HG03378 (cell line): ENCODE measurements around the gene SENP6.
"Not testable (repeated sequence)": the region's sequence is repeated elsewhere in the genome, so short reads cannot be mapped to it uniquely, and the experiment has no call there.

ENCODE experiments used
- ATAC-seq: cut with Tn5 transposase; IDR thresholded peaks from one replicate; pipeline ENCODE4 v1.9.1; 2021; ENCODE audit warnings: mild to moderate bottlenecking, moderate library complexity; ENCODE audit not compliant: unreplicated experiment

Gene SENP6

GRCh38 chr6:75656479-75656878, 54.8 kb downstream of the SENP6 start:
- ATAC-seq, result peak; percentile 67

GRCh38 chr6:75657327-75657726, 55.6 kb downstream of the SENP6 start:
- ATAC-seq, result no peak

DNA sequence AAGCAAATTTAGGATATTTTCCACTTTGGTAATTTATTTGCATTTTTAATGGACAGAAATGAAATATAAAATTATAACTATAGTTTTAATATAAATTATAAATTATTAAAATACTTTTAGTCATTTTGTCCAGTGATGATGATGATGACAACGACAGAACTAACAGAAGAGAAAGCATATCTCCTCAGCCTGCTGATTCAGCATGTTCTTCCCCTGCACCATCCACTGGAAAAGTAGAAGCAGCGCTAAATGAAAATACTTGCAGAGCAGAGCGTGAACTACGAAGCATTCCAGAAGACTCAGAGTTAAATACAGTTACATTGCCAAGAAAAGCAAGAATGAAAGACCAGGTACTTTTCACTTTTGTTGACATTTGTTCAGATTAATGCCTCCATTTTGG, 64.9 kb downstream of the SENP6 start:
- no peak for ATAC-seq

GRCh38 chr6:75673884-75674283, 72.2 kb downstream of the SENP6 start:
- no peak for ATAC-seq

DNA sequence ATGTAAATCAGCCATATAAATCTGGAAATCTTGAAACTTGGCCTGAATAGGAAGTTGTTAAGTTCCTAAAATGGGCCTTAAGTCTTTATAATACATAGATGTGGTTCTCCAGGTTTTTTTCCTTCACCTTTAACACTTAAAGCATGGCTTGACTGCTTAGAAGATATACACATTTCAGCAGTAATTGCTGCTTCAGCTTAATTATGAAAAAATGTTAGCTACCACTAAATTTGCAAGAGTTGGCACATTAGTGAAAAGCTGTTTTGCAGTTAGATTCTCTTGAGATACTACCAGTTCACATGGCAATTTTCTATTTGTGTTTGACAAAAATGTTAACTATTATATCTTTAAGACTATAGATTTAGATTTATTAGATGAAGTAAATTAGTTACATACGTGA, 74.7 kb downstream of the SENP6 start:
- ATAC-seq, result no peak

GRCh38 chr6:75682548-75682947, 80.9 kb downstream of the SENP6 start:
- ATAC-seq, result not testable (repeated sequence)

DNA sequence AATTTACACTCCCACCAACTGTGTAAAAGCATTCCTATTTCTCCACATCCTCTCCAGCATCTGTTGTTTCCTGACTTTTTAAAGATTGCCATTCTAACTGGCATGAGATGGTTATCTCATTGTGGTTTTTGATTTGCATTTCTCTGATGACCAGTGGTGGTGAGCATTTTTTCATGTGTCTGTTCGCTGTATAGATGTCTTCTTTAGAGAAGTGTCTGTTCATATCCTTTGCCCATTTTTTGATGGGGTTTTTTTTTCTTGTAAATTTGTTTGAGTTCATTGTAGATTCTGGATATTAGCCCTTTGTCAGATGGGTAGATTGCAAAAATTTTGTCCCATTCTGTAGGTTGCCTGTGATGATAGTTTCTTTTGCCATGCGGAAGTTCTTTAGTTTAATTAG, 81.3 kb downstream of the SENP6 start:
- not testable (repeated sequence) for ATAC-seq

GRCh38 chr6:75687535-75687934, 85.9 kb downstream of the SENP6 start:
- ATAC-seq, result not testable (repeated sequence)

- not testable (repeated sequence) for ATAC-seq
Observed at GRCh38 chr6:75687937-75688336, 86.3 kb downstream of the SENP6 start.

DNA sequence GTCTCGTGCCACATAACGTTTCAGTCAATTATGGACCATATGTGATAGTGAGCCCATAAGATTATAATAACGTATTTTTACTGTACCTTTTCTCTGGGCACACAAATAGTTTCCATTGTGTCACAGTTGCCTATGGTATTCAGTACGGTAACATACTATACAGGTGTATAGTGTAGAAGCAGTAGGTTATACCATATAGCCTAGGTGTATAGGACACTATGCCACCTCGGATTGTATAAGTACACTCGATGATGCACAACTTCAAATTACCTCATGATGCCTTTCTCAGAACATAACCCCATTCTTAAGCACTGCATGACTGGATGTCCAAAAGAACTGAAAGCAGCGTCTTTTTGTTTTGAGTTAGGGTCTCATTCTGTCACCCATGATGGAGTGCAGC, 87.9 kb downstream of the SENP6 start:
- no peak for ATAC-seq

DNA sequence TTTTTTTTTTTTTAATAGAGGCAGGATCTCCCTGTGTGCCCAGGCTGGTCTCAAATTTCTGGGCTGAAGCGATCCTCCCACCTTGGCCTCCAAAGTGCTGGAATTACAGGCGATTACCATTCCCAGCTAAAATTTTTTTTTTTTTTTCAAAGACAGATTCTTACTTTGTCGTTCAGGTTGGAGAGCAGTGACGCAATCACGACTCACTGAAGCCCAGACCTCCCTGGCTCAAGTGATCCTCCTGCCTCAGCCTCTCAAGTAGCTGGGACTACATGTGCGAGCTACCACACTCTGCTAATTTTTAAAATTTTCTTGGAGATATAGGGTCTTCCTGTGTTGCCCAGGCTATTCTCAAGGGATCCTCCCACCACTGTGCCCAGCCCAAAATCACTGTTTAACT, 89.3 kb downstream of the SENP6 start:
- no peak for ATAC-seq

DNA sequence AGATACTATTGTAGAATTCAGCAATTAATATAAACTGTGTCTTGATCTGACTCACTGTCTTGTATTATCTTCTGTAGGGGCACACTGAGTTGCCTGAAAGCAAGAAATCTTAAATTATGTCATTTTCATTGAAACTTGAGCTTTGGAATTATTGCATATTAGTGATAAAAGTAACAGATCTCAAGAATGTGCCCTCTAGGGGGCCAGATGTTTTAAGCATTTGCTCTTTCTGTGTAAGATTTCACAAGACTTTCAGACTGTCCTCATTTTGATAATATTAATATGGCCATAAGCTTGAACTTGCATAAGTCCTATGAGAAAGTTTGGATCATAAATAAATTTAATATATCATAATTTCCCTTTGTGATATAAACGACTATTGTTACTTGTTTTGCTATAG, 91.9 kb downstream of the SENP6 start:
- no peak for ATAC-seq

DNA sequence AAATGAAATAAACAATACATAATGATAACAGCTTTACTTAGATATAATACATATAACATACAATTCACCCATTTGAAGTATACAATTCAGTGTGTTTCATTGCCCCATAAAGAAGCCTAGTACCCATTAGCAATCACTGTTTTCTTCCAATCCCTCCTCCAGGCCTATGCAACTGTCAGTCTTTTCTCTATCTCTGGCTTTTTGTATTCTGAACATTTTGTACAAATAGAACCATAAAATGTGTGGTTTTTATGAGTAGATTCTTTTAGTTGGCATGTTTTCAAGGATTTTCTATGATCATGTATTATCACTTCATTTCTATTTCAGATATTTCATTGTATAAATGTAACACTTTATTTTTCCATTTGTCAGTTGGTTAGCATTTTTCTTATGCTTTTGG, 92.7 kb downstream of the SENP6 start:
- ATAC-seq, result no peak

DNA sequence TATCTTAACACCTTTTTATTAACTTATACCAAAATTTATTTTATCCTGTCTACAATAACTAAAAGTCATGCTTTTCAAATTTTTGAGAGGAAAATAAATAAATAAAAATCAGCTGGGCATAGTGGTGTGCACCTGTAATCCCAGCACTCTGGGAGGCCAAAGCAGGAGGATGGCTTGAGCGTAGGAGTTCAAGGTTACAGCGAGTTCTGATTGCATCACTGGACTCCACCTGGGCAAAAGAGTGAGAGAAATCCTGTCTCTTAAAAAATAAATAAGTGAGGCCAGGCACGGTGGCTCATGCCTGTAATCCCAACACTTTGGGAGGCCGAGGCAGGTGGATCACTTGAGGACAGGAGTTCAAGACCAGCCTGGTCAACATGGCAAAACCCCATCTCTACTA, 106.7 kb downstream of the SENP6 start:
- ATAC-seq, result not testable (repeated sequence)

- no peak for ATAC-seq
Observed at GRCh38 chr6:75711173-75711572, 109.5 kb downstream of the SENP6 start.

GRCh38 chr6:75719133-75719532, 117.5 kb downstream of the SENP6 start:
- ATAC-seq, result no peak

- ATAC-seq, result no peak
Observed at GRCh38 chr6:75723382-75723781, 121.7 kb downstream of the SENP6 start.

DNA sequence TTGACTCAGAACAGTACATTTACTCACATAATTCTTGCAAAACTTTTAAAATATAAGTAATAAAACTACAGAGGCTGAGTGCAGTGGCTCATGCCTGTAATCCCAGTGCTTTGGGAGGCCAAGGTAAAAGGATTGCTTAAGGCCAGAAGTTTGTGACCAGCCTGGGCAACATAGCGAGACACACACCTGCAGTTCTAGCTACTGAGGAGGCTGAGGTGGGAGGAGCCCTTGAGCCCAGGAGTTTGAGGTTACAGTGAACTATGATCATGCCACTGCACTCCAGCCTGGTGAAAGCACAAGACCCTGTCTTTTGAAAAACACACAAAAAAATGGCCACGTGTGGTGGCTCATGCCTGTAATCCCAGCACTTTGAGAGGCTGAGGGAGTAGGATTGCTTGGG, 125.5 kb downstream of the SENP6 start:
- ATAC-seq, result no peak

- ATAC-seq, result not testable (repeated sequence)
Observed at GRCh38 chr6:75731029-75731428, 129.3 kb downstream of the SENP6 start.

DNA sequence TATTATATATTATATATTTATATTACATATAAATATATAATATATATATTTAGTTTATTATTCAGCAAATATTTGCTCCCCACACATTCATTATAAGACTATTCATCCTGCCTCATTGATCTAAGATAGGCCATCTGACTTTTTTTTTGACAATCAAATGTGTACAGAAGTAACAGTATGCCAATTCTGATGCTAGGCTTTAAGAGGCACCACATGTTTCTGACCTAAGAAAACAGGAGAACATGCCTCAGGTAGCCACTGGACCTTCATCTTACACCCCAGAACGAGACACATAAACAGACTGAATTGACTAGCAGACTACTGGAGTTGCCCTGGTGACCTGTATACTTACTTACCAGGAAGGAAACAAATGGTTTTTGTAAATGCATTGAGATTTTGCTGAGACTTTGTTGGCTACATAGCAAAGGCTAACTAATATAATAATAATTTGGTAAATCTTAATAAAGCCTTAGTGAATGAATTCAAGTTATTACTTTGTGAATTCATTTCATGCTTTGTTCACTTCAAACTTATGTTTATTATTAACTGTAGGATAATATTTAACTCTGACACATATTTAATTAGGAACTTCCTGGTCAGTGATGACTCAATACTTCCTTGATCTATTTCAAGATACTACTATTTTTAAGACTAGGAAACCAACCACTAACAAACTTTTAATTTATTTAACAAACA, 134.0 kb downstream of the SENP6 start:
- peak; percentile 95 for ATAC-seq

DNA sequence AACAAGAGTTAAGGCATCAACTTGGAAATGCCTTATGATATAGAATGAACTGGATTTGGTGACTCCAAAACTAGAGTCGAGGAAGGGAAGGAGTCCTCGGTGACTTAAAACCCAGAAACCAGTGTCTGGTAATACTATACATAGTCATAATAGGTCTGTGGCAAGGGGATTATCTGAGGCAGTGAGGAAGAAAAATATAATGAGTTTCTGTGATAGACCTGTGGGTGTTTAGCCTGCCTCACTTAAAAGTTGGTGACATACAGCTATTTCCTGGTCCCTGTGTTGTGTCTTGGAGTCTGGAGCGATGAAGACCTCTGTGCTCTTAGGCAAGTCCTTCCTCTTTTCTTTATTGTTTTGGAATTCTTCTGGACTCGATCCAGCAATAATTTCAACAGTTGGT, 142.3 kb downstream of the SENP6 start:
- no peak for ATAC-seq

DNA sequence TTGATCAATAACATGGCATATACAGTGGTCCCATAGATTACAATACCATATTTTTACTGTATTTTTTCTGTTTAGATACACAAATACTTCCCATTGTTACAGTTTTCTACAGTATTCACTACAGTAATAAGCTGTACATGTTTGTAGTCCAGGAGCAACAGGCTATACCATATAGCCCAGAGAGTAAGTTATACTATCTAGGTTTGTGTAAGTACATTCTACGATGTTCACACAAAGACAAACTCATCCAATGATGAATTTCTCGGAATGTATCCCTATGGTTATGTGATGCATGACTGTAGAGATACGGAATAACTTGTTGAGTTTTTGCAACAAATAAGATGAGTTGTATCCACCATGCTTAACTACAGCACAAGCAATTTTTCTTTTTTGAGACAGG, 143.7 kb downstream of the SENP6 start:
- no peak for ATAC-seq

GRCh38 chr6:75746221-75746620, 144.5 kb downstream of the SENP6 start:
- no peak for ATAC-seq
